SK-N-SH (cell line): ENCODE data around the gene PKDCC. TPM values are rescaled to one million over a fixed set of nuclear protein-coding genes. Genes with fewer than 3 reads are reported as not detected.

Experiments used
- CTCF ChIA-PET: fragments of 300-600, 350-600 bp; formaldehyde crosslinking; extraction: SDS; loops from one replicate; lab custom pipeline; 2021; lab: Yijun Ruan, JAX
- POLR2A ChIA-PET: fragments of 350-600 bp; sonication (Branson Sonifier 250); formaldehyde crosslinking; extraction: SDS; loops from one replicate; lab custom pipeline; 2020; ENCODE audit warnings: antibody characterized with exemption, inconsistent platforms; lab: Yijun Ruan, JAX
- DNase-seq: peaks from one replicate; pipeline ENCODE4 v3.0.0; 2012
- H2AFZ ChIP-seq: fragments of 200-600 bp; sonication (generic); 2 replicates; pipeline ENCODE4 v1.8.1; 2016; ENCODE audit warnings: antibody characterized with exemption, mild to moderate bottlenecking, low read depth
- H3F3A ChIP-seq: fragments of 200-600 bp; sonication (generic); replicated peaks from 2 replicates; pipeline ENCODE3; 2016; ENCODE audit warnings: antibody characterized with exemption, mild to moderate bottlenecking; ENCODE audit not compliant: insufficient read depth
- H3K27ac ChIP-seq, 2 experiments: fragments of 200-500 bp in 1 of 2; fragments of 200-600 bp in 1 of 2; sonication (Bioruptor generic) in 1 of 2; sonication (generic), shearing (Covaris generic) in 1 of 2; 2 replicates each; pipeline versions ENCODE4 v1.5.1 to v1.6.1; 2014 to 2016; ENCODE audit warnings: low read depth in 2 of 2, inconsistent platforms in 1 of 2, low read length in 1 of 2, mild to moderate bottlenecking in 1 of 2, mixed read lengths in 1 of 2
- H3K27me3 ChIP-seq: fragments of 200-600 bp; sonication (generic), shearing (Covaris generic); 2 replicates; pipeline ENCODE4 v1.6.1; 2016; ENCODE audit warnings: mixed run types; ENCODE audit not compliant: insufficient read depth
- H3K36me3 ChIP-seq, 2 experiments: fragments of 200-500 bp in 1 of 2; fragments of 200-600 bp in 1 of 2; sonication (Bioruptor generic) in 1 of 2; sonication (generic) in 1 of 2; replicated peaks in 1 of 2; 2 replicates each; pipeline versions ENCODE3 to v1.5.1; 2014 to 2016; ENCODE audit warnings: low read length in 1 of 2, mild to moderate bottlenecking in 1 of 2; ENCODE audit not compliant: insufficient read depth in 2 of 2, control insufficient read depth in 1 of 2
- H3K4me1 ChIP-seq, 2 experiments: fragments of 200-500 bp in 1 of 2; fragments of 200-600 bp in 1 of 2; sonication (Bioruptor generic) in 1 of 2; sonication (generic), shearing (Covaris generic) in 1 of 2; 2 replicates each; pipeline versions ENCODE4 v1.5.1 to v1.6.1; 2014 to 2016; ENCODE audit warnings: low read depth in 1 of 2, low read length in 1 of 2, mixed run types in 1 of 2; ENCODE audit not compliant: insufficient read depth in 2 of 2, control insufficient read depth in 1 of 2
- H3K4me2 ChIP-seq: fragments of 200-600 bp; sonication (generic), shearing (Covaris generic); 2 replicates; pipeline ENCODE4 v1.6.1; 2017; ENCODE audit warnings: mixed run types
- H3K4me3 ChIP-seq, 2 experiments: fragments of 200-500 bp in 1 of 2; fragments of 200-600 bp in 1 of 2; sonication (Bioruptor generic) in 1 of 2; sonication (generic), shearing (Covaris generic) in 1 of 2; 2 replicates each; pipeline versions ENCODE4 v1.5.1 to v1.8.1; 2014 to 2016; ENCODE audit warnings: low read depth in 2 of 2, inconsistent platforms in 1 of 2, low read length in 1 of 2, mild to moderate bottlenecking in 1 of 2, mixed read lengths in 1 of 2, moderate library complexity in 1 of 2
- H3K79me2 ChIP-seq: fragments of 200-600 bp; sonication (generic); 2 replicates; pipeline ENCODE4 v1.8.1; 2017; ENCODE audit warnings: mild to moderate bottlenecking; ENCODE audit not compliant: insufficient read depth
- H3K9ac ChIP-seq: fragments of 200-600 bp; sonication (generic); 2 replicates; pipeline ENCODE4 v1.6.1; 2017; ENCODE audit warnings: mixed run types
- H3K9me2 ChIP-seq: fragments of 200-600 bp; sonication (generic); 2 replicates; pipeline ENCODE4 v1.6.1; 2017; ENCODE audit warnings: mixed run types
- H3K9me3 ChIP-seq: fragments of 200-600 bp; sonication (generic); 2 replicates; pipeline ENCODE4 v1.6.1; 2017; ENCODE audit warnings: mixed run types, mild to moderate bottlenecking, moderate library complexity
- H4K20me1 ChIP-seq: fragments of 200-600 bp; sonication (generic); 2 replicates; pipeline ENCODE4 v1.6.1; 2017; ENCODE audit warnings: mild to moderate bottlenecking, mixed run types; ENCODE audit not compliant: insufficient read depth
- EP300 ChIP-seq, 2 experiments: IDR thresholded peaks; 2 replicates each; pipeline versions ENCODE4 v1.4.0 to v1.6.1; 2012; ENCODE audit warnings: borderline replicate concordance in 1 of 2, low read depth in 1 of 2, low read length in 1 of 2
- GABPA ChIP-seq: IDR thresholded peaks from 2 replicates; pipeline ENCODE4 v1.4.0; 2012; ENCODE audit warnings: low read depth, mild to moderate bottlenecking
- GATA2 ChIP-seq: sonication (generic); formaldehyde crosslinking; IDR thresholded peaks from 2 replicates; pipeline ENCODE4 v1.5.0; 2020; ENCODE audit warnings: mild to moderate bottlenecking, missing genetic modification reagents
- MXI1 ChIP-seq: IDR thresholded peaks from 2 replicates; pipeline ENCODE4 v1.6.1; 2012; ENCODE audit warnings: mild to moderate bottlenecking, low read depth, low read length, improper control_type of control experiment
- NRF1 ChIP-seq: IDR thresholded peaks from 2 replicates; pipeline ENCODE4 v1.6.1; 2012; ENCODE audit warnings: low read depth, mild to moderate bottlenecking, low read length
- POLR2AphosphoS5 ChIP-seq: IDR thresholded peaks from 2 replicates; pipeline ENCODE4 v1.6.1; 2012; ENCODE audit warnings: low read depth, low read length
- RFX5 ChIP-seq: IDR thresholded peaks from 2 replicates; pipeline ENCODE4 v1.6.1; 2012; ENCODE audit warnings: mild to moderate bottlenecking, improper control_type of control experiment, low read length
- SIN3A ChIP-seq: IDR thresholded peaks from 2 replicates; pipeline ENCODE4 v1.6.1; 2012; ENCODE audit warnings: low read depth, mild to moderate bottlenecking, low read length, moderate library complexity, borderline replicate concordance
- TCF12 ChIP-seq: IDR thresholded peaks from 2 replicates; pipeline ENCODE4 v1.4.0; 2012
- YY1 ChIP-seq: IDR thresholded peaks from 2 replicates; pipeline ENCODE4 v1.4.0; 2012; ENCODE audit warnings: low read depth, mild to moderate bottlenecking
- whole genome bisulfite sequencing: methylation state at CpG from one replicate; pipeline ENCODE4 v1.1.6; 2017; ENCODE audit warnings: low lambda C conversion rate; 5-methylcytosine and 5-hydroxymethylcytosine counted together
- polyA plus RNA-seq, 3 experiments: library from polyadenylated mRNA; depleted of rRNA; stranded (reverse); fragments of >200 nt; gene quantifications; 2 replicates each; pipeline ENCODE4 v1.2.3, GENCODE V29; 2012
- TF ChIP-seq, protein P1 (sequence below): fragments of 150-350 bp; IDR thresholded peaks from 2 replicates; pipeline ENCODE4 v1.6.1; 2016; ENCODE audit warnings: mild to moderate bottlenecking, low read depth, low read length
- TF ChIP-seq, protein P2 (sequence below): IDR thresholded peaks from 2 replicates; pipeline ENCODE4 v1.6.1; 2012; ENCODE audit warnings: mild to moderate bottlenecking, low read depth, low read length, moderate library complexity
- TF ChIP-seq, protein P3 (sequence below): IDR thresholded peaks from 2 replicates; pipeline ENCODE4 v1.4.0; 2012; ENCODE audit warnings: low read depth, borderline replicate concordance
- TF ChIP-seq, protein P4 (sequence below): fragments of 200-600 bp; sonication (generic); IDR thresholded peaks from 2 replicates; pipeline ENCODE4 v1.6.1; 2017; ENCODE audit warnings: antibody characterized with exemption, mild to moderate bottlenecking, moderate library complexity
- TF ChIP-seq, protein P5 (sequence below): fragments of 150-350 bp; IDR thresholded peaks from 2 replicates; pipeline ENCODE4 v1.6.1; 2017; ENCODE audit warnings: antibody characterized with exemption, low read length, low read depth, borderline replicate concordance

PKDCC gene
- polyA plus RNA-seq, 1 of the 3 experiments (the other 2 are of a cell fraction) = 16.0 TPM

DNA sequence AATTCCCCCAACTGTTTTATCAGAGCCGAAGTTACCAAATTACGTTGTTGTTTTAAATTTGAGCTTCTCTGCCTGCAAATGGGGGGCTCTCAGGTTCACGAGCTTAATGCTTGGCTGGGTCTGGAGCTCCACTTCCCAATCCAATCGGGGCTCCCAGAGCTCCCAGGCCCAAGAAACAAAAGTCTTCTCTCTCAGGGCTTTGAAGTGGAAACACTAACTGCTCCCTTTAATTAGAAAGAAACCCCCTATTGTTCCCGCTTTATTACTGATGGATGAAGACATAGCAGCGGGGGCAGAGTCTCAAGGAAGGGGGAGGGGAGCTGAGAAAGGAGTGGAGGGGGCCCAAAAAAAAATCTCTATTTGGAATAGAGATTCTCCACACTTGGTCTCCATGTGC is 15.6 kb upstream of the PKDCC start:
- peaks cover 15 to 18% of the 10 kb centered on the region in 2 experiments; a peak in 3 of 4 replicates for H3K4me1 ChIP-seq
- H3K27me3 ChIP-seq = no peaks in the 10 kb centered on the region
- no peak overlapping the region for H3K4me3 ChIP-seq
- DNase-seq = no peak
- no peaks in the 10 kb centered on the region for H3K36me3 ChIP-seq
- H3K79me2 ChIP-seq = no peaks in the 10 kb centered on the region
- CTCF ChIA-PET = interaction anchor here (0.8 to 1.9 kb wide), 7 partner anchors 9 to 179 kb away, joined by 3 to 7 read pairs (median 3); no protein-coding TSS in a partner anchor
- 60% methylated on average over 6 of the region's 6 CpGs for WGBS
- no peaks in the 10 kb centered on the region for H3K9me3 ChIP-seq
- H3F3A ChIP-seq = no peaks in the 10 kb centered on the region
- POLR2A ChIA-PET = interaction anchor here (1.8 to 2.1 kb wide), 2 partner anchors 11 to 14 kb away, joined by 5 to 8 read pairs; no protein-coding TSS in a partner anchor
- TF ChIP-seq GABPA (no peak), NRF1 (no peak), EP300 (IDR thresholded peaks at IDR 0.05; ENCODE audit: borderline replicate concordance in 1 of 2, low read depth in 1 of 2, low read length in 1 of 2) (no peak), MXI1 (no peak), YY1 (no peak), TCF12 (no peak), SIN3A (no peak), RFX5 (no peak), GATA2 (CRISPR knock-in tag) (no peak), POLR2AphosphoS5 (no peak)
- TF ChIP-seq, protein P1, sequence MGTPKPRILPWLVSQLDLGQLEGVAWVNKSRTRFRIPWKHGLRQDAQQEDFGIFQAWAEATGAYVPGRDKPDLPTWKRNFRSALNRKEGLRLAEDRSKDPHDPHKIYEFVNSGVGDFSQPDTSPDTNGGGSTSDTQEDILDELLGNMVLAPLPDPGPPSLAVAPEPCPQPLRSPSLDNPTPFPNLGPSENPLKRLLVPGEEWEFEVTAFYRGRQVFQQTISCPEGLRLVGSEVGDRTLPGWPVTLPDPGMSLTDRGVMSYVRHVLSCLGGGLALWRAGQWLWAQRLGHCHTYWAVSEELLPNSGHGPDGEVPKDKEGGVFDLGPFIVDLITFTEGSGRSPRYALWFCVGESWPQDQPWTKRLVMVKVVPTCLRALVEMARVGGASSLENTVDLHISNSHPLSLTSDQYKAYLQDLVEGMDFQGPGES = no peak
- TF ChIP-seq, protein P2, sequence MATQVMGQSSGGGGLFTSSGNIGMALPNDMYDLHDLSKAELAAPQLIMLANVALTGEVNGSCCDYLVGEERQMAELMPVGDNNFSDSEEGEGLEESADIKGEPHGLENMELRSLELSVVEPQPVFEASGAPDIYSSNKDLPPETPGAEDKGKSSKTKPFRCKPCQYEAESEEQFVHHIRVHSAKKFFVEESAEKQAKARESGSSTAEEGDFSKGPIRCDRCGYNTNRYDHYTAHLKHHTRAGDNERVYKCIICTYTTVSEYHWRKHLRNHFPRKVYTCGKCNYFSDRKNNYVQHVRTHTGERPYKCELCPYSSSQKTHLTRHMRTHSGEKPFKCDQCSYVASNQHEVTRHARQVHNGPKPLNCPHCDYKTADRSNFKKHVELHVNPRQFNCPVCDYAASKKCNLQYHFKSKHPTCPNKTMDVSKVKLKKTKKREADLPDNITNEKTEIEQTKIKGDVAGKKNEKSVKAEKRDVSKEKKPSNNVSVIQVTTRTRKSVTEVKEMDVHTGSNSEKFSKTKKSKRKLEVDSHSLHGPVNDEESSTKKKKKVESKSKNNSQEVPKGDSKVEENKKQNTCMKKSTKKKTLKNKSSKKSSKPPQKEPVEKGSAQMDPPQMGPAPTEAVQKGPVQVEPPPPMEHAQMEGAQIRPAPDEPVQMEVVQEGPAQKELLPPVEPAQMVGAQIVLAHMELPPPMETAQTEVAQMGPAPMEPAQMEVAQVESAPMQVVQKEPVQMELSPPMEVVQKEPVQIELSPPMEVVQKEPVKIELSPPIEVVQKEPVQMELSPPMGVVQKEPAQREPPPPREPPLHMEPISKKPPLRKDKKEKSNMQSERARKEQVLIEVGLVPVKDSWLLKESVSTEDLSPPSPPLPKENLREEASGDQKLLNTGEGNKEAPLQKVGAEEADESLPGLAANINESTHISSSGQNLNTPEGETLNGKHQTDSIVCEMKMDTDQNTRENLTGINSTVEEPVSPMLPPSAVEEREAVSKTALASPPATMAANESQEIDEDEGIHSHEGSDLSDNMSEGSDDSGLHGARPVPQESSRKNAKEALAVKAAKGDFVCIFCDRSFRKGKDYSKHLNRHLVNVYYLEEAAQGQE = no peak
- TF ChIP-seq, protein P3, sequence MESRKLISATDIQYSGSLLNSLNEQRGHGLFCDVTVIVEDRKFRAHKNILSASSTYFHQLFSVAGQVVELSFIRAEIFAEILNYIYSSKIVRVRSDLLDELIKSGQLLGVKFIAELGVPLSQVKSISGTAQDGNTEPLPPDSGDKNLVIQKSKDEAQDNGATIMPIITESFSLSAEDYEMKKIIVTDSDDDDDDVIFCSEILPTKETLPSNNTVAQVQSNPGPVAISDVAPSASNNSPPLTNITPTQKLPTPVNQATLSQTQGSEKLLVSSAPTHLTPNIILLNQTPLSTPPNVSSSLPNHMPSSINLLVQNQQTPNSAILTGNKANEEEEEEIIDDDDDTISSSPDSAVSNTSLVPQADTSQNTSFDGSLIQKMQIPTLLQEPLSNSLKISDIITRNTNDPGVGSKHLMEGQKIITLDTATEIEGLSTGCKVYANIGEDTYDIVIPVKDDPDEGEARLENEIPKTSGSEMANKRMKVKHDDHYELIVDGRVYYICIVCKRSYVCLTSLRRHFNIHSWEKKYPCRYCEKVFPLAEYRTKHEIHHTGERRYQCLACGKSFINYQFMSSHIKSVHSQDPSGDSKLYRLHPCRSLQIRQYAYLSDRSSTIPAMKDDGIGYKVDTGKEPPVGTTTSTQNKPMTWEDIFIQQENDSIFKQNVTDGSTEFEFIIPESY = no peak
- TF ChIP-seq, protein P4, sequence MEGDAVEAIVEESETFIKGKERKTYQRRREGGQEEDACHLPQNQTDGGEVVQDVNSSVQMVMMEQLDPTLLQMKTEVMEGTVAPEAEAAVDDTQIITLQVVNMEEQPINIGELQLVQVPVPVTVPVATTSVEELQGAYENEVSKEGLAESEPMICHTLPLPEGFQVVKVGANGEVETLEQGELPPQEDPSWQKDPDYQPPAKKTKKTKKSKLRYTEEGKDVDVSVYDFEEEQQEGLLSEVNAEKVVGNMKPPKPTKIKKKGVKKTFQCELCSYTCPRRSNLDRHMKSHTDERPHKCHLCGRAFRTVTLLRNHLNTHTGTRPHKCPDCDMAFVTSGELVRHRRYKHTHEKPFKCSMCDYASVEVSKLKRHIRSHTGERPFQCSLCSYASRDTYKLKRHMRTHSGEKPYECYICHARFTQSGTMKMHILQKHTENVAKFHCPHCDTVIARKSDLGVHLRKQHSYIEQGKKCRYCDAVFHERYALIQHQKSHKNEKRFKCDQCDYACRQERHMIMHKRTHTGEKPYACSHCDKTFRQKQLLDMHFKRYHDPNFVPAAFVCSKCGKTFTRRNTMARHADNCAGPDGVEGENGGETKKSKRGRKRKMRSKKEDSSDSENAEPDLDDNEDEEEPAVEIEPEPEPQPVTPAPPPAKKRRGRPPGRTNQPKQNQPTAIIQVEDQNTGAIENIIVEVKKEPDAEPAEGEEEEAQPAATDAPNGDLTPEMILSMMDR = no peak
- TF ChIP-seq, protein P5, sequence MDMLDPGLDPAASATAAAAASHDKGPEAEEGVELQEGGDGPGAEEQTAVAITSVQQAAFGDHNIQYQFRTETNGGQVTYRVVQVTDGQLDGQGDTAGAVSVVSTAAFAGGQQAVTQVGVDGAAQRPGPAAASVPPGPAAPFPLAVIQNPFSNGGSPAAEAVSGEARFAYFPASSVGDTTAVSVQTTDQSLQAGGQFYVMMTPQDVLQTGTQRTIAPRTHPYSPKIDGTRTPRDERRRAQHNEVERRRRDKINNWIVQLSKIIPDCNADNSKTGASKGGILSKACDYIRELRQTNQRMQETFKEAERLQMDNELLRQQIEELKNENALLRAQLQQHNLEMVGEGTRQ = no peak
- H3K4me2 ChIP-seq = no peak overlapping the region
- H3K9me2 ChIP-seq = no peaks in the 10 kb centered on the region
- no peaks in the 10 kb centered on the region for H4K20me1 ChIP-seq
- H3K9ac ChIP-seq = no peak overlapping the region
- no peak overlapping the region for H2AFZ ChIP-seq
- no peak overlapping the region for H3K27ac ChIP-seq
